ENCODE measurements around the gene NUP88.

- TF ChIP-seq, protein P1, sequence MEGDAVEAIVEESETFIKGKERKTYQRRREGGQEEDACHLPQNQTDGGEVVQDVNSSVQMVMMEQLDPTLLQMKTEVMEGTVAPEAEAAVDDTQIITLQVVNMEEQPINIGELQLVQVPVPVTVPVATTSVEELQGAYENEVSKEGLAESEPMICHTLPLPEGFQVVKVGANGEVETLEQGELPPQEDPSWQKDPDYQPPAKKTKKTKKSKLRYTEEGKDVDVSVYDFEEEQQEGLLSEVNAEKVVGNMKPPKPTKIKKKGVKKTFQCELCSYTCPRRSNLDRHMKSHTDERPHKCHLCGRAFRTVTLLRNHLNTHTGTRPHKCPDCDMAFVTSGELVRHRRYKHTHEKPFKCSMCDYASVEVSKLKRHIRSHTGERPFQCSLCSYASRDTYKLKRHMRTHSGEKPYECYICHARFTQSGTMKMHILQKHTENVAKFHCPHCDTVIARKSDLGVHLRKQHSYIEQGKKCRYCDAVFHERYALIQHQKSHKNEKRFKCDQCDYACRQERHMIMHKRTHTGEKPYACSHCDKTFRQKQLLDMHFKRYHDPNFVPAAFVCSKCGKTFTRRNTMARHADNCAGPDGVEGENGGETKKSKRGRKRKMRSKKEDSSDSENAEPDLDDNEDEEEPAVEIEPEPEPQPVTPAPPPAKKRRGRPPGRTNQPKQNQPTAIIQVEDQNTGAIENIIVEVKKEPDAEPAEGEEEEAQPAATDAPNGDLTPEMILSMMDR (IDR thresholded peaks at IDR 0.05; ENCODE audit: insufficient read depth, low read depth, low read length), result no peak
- TF ChIP-seq EZH2 (IDR thresholded peaks at IDR 0.05; ENCODE audit: insufficient read depth, low read length), result no peak
Measured at GRCh38 chr17:5468075-5468473, 48.6 kb upstream of the NUP88 start.

Data from astrocyte (in vitro differentiated cells and primary cell).